HepG2 (cell line): ENCODE measurements around the gene UAP1.

ENCODE experiments used
- BHLHE40 ChIP-seq: IDR thresholded peaks from 2 replicates; pipeline ENCODE4 v1.6.1; 2011; ENCODE audit warnings: low read length, improper control_type of control experiment
- GABPB1 ChIP-seq: IDR thresholded peaks from 2 replicates; pipeline ENCODE4 v1.6.1; 2016; ENCODE audit warnings: mild to moderate bottlenecking, missing genetic modification reagents, moderate library complexity, missing compliant biosample characterization
- RBFOX2 ChIP-seq: fragments of 200-400 bp; formaldehyde crosslinking; IDR thresholded peaks from 2 replicates; pipeline ENCODE4 v1.6.1; 2017; ENCODE audit warnings: low read depth, mild to moderate bottlenecking, low read length
- SP1 ChIP-seq, 2 experiments: fragments of 450-650 bp in 1 of 2; sonication (generic) in 1 of 2; formaldehyde crosslinking in 1 of 2; IDR thresholded peaks; 2 replicates each; pipeline versions ENCODE4 v1.4.0 to v1.6.1; 2016 to 2020; ENCODE audit warnings: missing genetic modification reagents in 1 of 2
- TARDBP ChIP-seq: sonication (generic); formaldehyde crosslinking; IDR thresholded peaks from 2 replicates; pipeline ENCODE4 v1.8.0; 2022; ENCODE audit warnings: mild to moderate bottlenecking, missing genetic modification reagents
- YY1 ChIP-seq: IDR thresholded peaks from 2 replicates; pipeline ENCODE4 v1.6.1; 2011; ENCODE audit warnings: low read length, low read depth, moderate library complexity, mild to moderate bottlenecking; ENCODE audit not compliant: insufficient read depth, insufficient replicate concordance
- ZBTB8A ChIP-seq: sonication (generic); formaldehyde crosslinking; IDR thresholded peaks from 2 replicates; pipeline ENCODE4 v1.4.0; 2020; ENCODE audit warnings: mild to moderate bottlenecking, low read depth, missing genetic modification reagents, borderline replicate concordance
- ZNF138 ChIP-seq: sonication (generic); formaldehyde crosslinking; IDR thresholded peaks from 2 replicates; pipeline ENCODE4 v1.5.0; 2020; ENCODE audit warnings: mild to moderate bottlenecking, low read depth, missing genetic modification reagents
- ZSCAN25 ChIP-seq: sonication (generic); formaldehyde crosslinking; IDR thresholded peaks from 2 replicates; pipeline ENCODE4 v1.8.0; 2022; ENCODE audit warnings: mild to moderate bottlenecking, missing genetic modification reagents
- TF ChIP-seq, protein P1 (sequence below): sonication (generic); formaldehyde crosslinking; IDR thresholded peaks from 2 replicates; pipeline ENCODE4 v1.5.0; 2020; ENCODE audit warnings: missing genetic modification reagents
- TF ChIP-seq, protein P2 (sequence below): sonication (generic); formaldehyde crosslinking; IDR thresholded peaks from 2 replicates; pipeline ENCODE4 v1.4.0; 2020; ENCODE audit warnings: missing genetic modification reagents

DNA sequence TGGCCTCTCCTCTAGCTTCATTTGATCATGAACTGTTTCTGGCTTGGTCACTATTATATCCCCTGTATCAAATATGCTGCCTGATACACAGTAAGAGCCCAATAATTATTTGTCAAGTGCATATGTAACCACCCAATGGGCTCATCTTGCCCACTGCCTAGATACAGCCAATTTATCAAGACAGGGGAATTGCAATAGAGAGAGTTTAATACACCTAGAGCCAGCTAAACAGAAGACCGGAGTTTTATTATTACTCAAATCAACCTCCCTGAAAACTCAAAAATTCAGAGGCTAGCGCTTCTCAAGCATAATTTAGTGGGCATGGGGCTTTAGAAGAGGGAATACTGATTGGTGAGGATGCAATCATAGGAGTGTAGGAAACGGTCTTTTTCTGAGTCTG is 18.3 kb upstream of the UAP1 start:
- TF ChIP-seq ZBTB8A (CRISPR knock-in tag) (no peak), RBFOX2 (no peak), ZNF138 (no peak), YY1 (no peak), GABPB1 (no peak), TARDBP (CRISPR knock-in tag) (no peak), SP1 (IDR thresholded peaks at IDR 0.05) (no peak), SP1 (CRISPR knock-in tag; IDR thresholded peaks at IDR 0.05) (no peak), ZSCAN25 (no peak), BHLHE40 (no peak)
- TF ChIP-seq, protein P1, sequence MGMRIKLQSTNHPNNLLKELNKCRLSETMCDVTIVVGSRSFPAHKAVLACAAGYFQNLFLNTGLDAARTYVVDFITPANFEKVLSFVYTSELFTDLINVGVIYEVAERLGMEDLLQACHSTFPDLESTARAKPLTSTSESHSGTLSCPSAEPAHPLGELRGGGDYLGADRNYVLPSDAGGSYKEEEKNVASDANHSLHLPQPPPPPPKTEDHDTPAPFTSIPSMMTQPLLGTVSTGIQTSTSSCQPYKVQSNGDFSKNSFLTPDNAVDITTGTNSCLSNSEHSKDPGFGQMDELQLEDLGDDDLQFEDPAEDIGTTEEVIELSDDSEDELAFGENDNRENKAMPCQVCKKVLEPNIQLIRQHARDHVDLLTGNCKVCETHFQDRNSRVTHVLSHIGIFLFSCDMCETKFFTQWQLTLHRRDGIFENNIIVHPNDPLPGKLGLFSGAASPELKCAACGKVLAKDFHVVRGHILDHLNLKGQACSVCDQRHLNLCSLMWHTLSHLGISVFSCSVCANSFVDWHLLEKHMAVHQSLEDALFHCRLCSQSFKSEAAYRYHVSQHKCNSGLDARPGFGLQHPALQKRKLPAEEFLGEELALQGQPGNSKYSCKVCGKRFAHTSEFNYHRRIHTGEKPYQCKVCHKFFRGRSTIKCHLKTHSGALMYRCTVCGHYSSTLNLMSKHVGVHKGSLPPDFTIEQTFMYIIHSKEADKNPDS (CRISPR knock-in tag), result no peak
- TF ChIP-seq, protein P2, sequence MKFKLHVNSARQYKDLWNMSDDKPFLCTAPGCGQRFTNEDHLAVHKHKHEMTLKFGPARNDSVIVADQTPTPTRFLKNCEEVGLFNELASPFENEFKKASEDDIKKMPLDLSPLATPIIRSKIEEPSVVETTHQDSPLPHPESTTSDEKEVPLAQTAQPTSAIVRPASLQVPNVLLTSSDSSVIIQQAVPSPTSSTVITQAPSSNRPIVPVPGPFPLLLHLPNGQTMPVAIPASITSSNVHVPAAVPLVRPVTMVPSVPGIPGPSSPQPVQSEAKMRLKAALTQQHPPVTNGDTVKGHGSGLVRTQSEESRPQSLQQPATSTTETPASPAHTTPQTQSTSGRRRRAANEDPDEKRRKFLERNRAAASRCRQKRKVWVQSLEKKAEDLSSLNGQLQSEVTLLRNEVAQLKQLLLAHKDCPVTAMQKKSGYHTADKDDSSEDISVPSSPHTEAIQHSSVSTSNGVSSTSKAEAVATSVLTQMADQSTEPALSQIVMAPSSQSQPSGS (CRISPR knock-in tag), result no peak
